ENCODE results near the gene SON.

GRCh38 chr21:33543505-33544129 is 779 bp downstream of the SON start:
- TF ChIP-seq POLR2A (IDR thresholded peaks at IDR 0.05) (no peak), CTCF (IDR thresholded peaks at IDR 0.05) (no peak)

Data from heart left ventricle (tissue), 13 donors.